GM23248 (cell line): ENCODE measurements around the gene STAC.

Experiments
- EZH2 ChIP-seq: fragments of 200-600 bp; sonication (generic); IDR thresholded peaks from 2 replicates; pipeline ENCODE4 v1.6.1; 2018; ENCODE audit warnings: antibody characterized with exemption, mild to moderate bottlenecking; ENCODE audit not compliant: insufficient read depth, poor library complexity, severe bottlenecking
- EZH2phosphoT487 ChIP-seq: fragments of 200-600 bp; sonication (generic); IDR thresholded peaks from 2 replicates; pipeline ENCODE4 v1.6.1; 2018; ENCODE audit warnings: antibody characterized with exemption, moderate library complexity, mild to moderate bottlenecking, low read depth; ENCODE audit not compliant: insufficient read depth

DNA sequence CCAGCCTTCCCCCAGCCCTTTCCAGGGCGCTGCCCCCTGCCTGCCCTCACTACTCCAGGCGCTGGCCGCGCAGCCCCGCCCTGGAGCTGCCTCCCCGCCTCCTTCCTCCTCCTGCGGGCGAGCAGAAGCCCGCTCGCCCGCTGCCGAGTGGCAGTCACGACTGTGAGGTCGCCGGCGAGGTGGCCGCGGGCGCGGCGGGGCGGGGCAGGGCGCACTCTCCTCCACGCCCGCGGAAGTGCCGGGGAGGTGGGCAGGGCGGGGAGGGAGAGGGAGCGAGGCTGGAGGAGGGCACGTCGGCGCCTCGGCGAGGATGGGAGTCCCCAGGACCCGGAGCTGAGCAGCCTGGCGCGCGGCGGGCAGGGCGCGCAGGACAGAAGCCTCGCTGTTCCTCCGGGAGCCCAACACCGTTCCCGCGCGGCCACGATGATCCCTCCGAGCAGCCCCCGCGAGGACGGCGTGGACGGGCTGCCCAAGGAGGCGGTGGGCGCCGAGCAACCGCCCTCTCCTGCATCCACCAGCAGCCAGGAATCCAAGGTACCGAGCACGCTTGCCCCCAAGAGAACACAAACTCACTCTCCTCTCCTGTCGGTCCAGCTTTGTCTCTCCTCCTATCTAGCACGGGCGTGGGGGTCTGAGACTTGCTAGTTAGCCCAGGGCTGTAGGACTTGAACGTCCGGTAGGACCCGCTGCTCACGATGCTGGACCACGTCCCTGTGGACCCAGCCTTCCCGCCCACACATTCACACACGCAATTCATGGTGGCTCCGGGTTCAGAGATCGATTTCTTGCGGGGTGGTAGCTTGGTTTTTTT, at the start of gene STAC:
- TF ChIP-seq EZH2phosphoT487 (no peak), EZH2 (no peak)
